Panc1 (cell line): Measurements from ENCODE around the gene PAX5. TPM values are rescaled to one million over a fixed set of nuclear protein-coding genes. Genes with fewer than 3 reads are reported as not detected.

ENCODE experiments used
- ATAC-seq: fragments of 200-7000 bp; cut with Tn5 transposase; 2 replicates; pipeline ENCODE4 v1.9.1; 2020; ENCODE audit warnings: mild to moderate bottlenecking, moderate library complexity
- BruUV-seq: library from RNA; stranded (reverse); fragments of 400-500 nt; replicated peaks from 2 replicates; lab custom pipeline; 2021; lab: Mats Ljungman, UMichigan
- CTCF ChIA-PET: fragments of 300-600 bp; sonication (Branson Sonifier 250); formaldehyde crosslinking; loops from one replicate; lab custom pipeline; 2022; ENCODE audit warnings: antibody characterized with exemption; lab: Charles Lee
- POLR2A ChIA-PET: fragments of 300-600 bp; sonication (Branson Sonifier 250); formaldehyde crosslinking; loops from one replicate; lab custom pipeline; 2022; ENCODE audit warnings: antibody characterized with exemption; lab: Charles Lee
- DNase-seq: peaks from one replicate; pipeline ENCODE4 v3.0.0-alpha.2; 2010; ENCODE audit warnings: low read depth, low spot score
- H3K27ac ChIP-seq: 2 replicates; pipeline ENCODE4 v1.5.1; 2011; ENCODE audit warnings: mild to moderate bottlenecking, low read length, inconsistent platforms
- H3K27me3 ChIP-seq: fragments of 200-500 bp; sonication (Bioruptor generic); 2 replicates; pipeline ENCODE4 v1.6.0; 2014; ENCODE audit warnings: low read length, inconsistent platforms; ENCODE audit not compliant: control insufficient read depth, insufficient read depth
- H3K36me3 ChIP-seq: fragments of 200-500 bp; sonication (Bioruptor generic); 2 replicates; pipeline ENCODE4 v1.5.1; 2014; ENCODE audit warnings: inconsistent platforms, mild to moderate bottlenecking, low read length, moderate library complexity; ENCODE audit not compliant: control insufficient read depth, insufficient read depth
- H3K4me1 ChIP-seq: 2 replicates; pipeline ENCODE4 v1.5.1; 2011; ENCODE audit warnings: inconsistent platforms, mild to moderate bottlenecking, low read length, moderate library complexity; ENCODE audit not compliant: control insufficient read depth, insufficient read depth
- H3K4me3 ChIP-seq, 2 experiments: 2 replicates each; pipeline ENCODE4 v1.5.1; 2011 to 2012; ENCODE audit warnings: low read depth in 2 of 2, low read length in 2 of 2, mild to moderate bottlenecking in 2 of 2, inconsistent platforms in 1 of 2, moderate library complexity in 1 of 2
- H3K9me3 ChIP-seq: fragments of 200-500 bp; sonication (Bioruptor generic); 2 replicates; pipeline ENCODE4 v1.5.1; 2014; ENCODE audit warnings: low read depth, mild to moderate bottlenecking, inconsistent platforms, low read length, moderate library complexity; ENCODE audit not compliant: control insufficient read depth, insufficient read depth
- CTCF ChIP-seq: fragments of 450-650 bp; IDR thresholded peaks from 2 replicates; pipeline ENCODE4 v1.5.1; 2017; ENCODE audit warnings: mild to moderate bottlenecking
- POLR2AphosphoS5 ChIP-seq: IDR thresholded peaks from 2 replicates; pipeline ENCODE4 v1.6.1; 2012; ENCODE audit warnings: mild to moderate bottlenecking, low read depth, low read length, moderate library complexity
- SIN3A ChIP-seq: IDR thresholded peaks from 2 replicates; pipeline ENCODE4 v1.6.1; 2012; ENCODE audit warnings: low read depth, mild to moderate bottlenecking, low read length, moderate library complexity, borderline replicate concordance; ENCODE audit not compliant: insufficient read depth
- TCF7L2 ChIP-seq: IDR thresholded peaks from 2 replicates; pipeline ENCODE4 v1.6.1; 2011; ENCODE audit warnings: mild to moderate bottlenecking, low read depth, low read length, inconsistent platforms
- in situ Hi-C: cut with HindIII; loops from 2 replicates; pipeline ENCODE4 v1.10.0; 2016; ENCODE audit warnings: low sequenced_read_pairs, low pct_unique_long_range_greater_than_20kb
- intact Hi-C: fragments of 100-400 bp; cut with micrococcal nuclease; formaldehyde crosslinking; loops from one replicate; pipeline ENCODE4 v1.10.0; 2022; ENCODE audit not compliant: unreplicated experiment
- total RNA-seq: library from RNA; stranded (reverse); gene quantifications from one replicate; pipeline ENCODE4 v1.2.1, GENCODE V29; 2021; ENCODE audit not compliant: unreplicated experiment
- TF ChIP-seq, protein P1 (sequence below), 2 experiments: IDR thresholded peaks; 2 replicates each; pipeline ENCODE4 v1.6.1; 2011 to 2012; ENCODE audit warnings: low read depth in 2 of 2, control low read depth in 1 of 2, low read length in 1 of 2, mild to moderate bottlenecking in 1 of 2, moderate library complexity in 1 of 2; ENCODE audit not compliant: insufficient read depth in 1 of 2

The PAX5 gene
- total RNA-seq, 1 experiment from 2014 or later = 0.39 TPM

- Histone ChIP-seq H3K9me3 (no peaks in the 10 kb centered on the region), H3K36me3 (no peaks in the 10 kb centered on the region), H3K27me3 (no peaks in the 10 kb centered on the region), H3K4me3 (no peak overlapping the region), H3K4me1 (no peaks in the 10 kb centered on the region), H3K27ac (no peak overlapping the region)
- DNase-seq (no peak), ATAC-seq (no peak)
- in situ Hi-C loops = no loop called here
- ChIA-PET CTCF (no interaction called here), POLR2A (no interaction called here)
- no TSS peak for BruUV-seq
- TF ChIP-seq CTCF = no peak
- TF ChIP-seq SIN3A = no peak
- no peak for TF ChIP-seq POLR2AphosphoS5
- TF ChIP-seq, protein P1, sequence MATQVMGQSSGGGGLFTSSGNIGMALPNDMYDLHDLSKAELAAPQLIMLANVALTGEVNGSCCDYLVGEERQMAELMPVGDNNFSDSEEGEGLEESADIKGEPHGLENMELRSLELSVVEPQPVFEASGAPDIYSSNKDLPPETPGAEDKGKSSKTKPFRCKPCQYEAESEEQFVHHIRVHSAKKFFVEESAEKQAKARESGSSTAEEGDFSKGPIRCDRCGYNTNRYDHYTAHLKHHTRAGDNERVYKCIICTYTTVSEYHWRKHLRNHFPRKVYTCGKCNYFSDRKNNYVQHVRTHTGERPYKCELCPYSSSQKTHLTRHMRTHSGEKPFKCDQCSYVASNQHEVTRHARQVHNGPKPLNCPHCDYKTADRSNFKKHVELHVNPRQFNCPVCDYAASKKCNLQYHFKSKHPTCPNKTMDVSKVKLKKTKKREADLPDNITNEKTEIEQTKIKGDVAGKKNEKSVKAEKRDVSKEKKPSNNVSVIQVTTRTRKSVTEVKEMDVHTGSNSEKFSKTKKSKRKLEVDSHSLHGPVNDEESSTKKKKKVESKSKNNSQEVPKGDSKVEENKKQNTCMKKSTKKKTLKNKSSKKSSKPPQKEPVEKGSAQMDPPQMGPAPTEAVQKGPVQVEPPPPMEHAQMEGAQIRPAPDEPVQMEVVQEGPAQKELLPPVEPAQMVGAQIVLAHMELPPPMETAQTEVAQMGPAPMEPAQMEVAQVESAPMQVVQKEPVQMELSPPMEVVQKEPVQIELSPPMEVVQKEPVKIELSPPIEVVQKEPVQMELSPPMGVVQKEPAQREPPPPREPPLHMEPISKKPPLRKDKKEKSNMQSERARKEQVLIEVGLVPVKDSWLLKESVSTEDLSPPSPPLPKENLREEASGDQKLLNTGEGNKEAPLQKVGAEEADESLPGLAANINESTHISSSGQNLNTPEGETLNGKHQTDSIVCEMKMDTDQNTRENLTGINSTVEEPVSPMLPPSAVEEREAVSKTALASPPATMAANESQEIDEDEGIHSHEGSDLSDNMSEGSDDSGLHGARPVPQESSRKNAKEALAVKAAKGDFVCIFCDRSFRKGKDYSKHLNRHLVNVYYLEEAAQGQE (IDR thresholded peaks at IDR 0.05; ENCODE audit: insufficient read depth in 1 of 2, low read depth in 2 of 2, low read length in 1 of 2) = no peak
- no peak for TF ChIP-seq TCF7L2
- intact Hi-C loops = no loop called here
Measured at GRCh38 chr9:36846621-36847020, 187.4 kb downstream of the PAX5 start.

DNA sequence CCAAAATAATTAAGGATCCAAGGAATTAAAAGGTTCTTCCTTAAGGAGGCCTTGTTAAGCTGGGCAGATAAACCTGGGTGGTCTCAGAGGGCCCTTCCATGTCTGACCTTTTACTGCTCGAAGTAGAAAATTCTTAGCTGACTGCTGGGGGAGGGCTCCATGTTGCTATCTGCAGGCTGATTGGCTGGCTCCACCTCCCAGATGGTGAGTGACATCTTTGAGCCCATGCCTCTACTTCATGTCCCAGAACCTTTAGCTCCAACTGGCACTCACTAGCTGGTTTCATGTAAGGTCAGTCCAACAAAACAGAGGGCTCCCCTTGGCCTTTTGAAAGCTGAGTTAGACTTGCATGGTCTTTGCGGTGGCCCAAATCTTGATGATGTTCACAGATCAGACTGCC lies 188.2 kb downstream of the PAX5 start:
- DNase-seq (no peak), ATAC-seq (no peak)
- H3K9me3 ChIP-seq = no peaks in the 10 kb centered on the region
- no peak for TF ChIP-seq CTCF
- TF ChIP-seq POLR2AphosphoS5 = no peak
- TF ChIP-seq, protein P1 (IDR thresholded peaks at IDR 0.05; ENCODE audit: insufficient read depth in 1 of 2, low read depth in 2 of 2, low read length in 1 of 2) = no peak
- TF ChIP-seq TCF7L2 = no peak
- TF ChIP-seq SIN3A = no peak
- BruUV-seq = no TSS peak
- no peaks in the 10 kb centered on the region for H3K36me3 ChIP-seq
- no peaks in the 10 kb centered on the region for H3K4me1 ChIP-seq
- H3K27me3 ChIP-seq = no peaks in the 10 kb centered on the region
- intact Hi-C loops (no loop called here), in situ Hi-C loops (no loop called here)
- ChIA-PET POLR2A (interaction anchor here (0.5 kb wide), 1 partner anchor 129 kb away, joined by 4 read pairs; no protein-coding TSS in a partner anchor), CTCF (interaction anchor here (0.6 kb wide), 1 partner anchor 484 kb away, joined by 3 read pairs; no protein-coding TSS in a partner anchor)
- no peak overlapping the region for H3K27ac ChIP-seq
- no peak overlapping the region for H3K4me3 ChIP-seq
